A549 (cell line): ENCODE data around the gene NEK7.

ENCODE experiments used
- BHLHE40 ChIP-seq: IDR thresholded peaks from 2 replicates; pipeline ENCODE4 v1.6.1; 2012; ENCODE audit warnings: low read depth, low read length, inconsistent platforms
- CBX8 ChIP-seq: fragments of 200-600 bp; sonication (generic); IDR thresholded peaks from 2 replicates; pipeline ENCODE4 v1.6.1; 2016
- CEBPB ChIP-seq, 2 experiments: fragments of >200 bp in 1 of 2; sonication (Bioruptor Twin) in 1 of 2; formaldehyde crosslinking in 1 of 2; IDR thresholded peaks; 2 replicates each; pipeline ENCODE4 v1.6.1; 2012 to 2016
- CHD2 ChIP-seq: fragments of 150-350 bp; IDR thresholded peaks from 2 replicates; pipeline ENCODE4 v1.6.1; 2014; ENCODE audit warnings: low read length; ENCODE audit not compliant: partially characterized antibody
- EP300 ChIP-seq, 2 experiments: fragments of >200 bp; sonication (Bioruptor Twin); formaldehyde crosslinking; IDR thresholded peaks; 2 replicates in 1 of 2; 3 replicates in 1 of 2; pipeline ENCODE4 v1.6.1; 2016 to 2017
- MAFK ChIP-seq: fragments of 450-650 bp; IDR thresholded peaks from 2 replicates; pipeline ENCODE4 v1.6.1; 2014; ENCODE audit not compliant: partially characterized antibody
- POLR2A ChIP-seq: IDR thresholded peaks from 2 replicates; pipeline ENCODE4 v1.6.1; 2012; ENCODE audit warnings: mild to moderate bottlenecking, low read length
- RAD21 ChIP-seq, 2 experiments: fragments of >200 bp in 1 of 2; sonication (Bioruptor Twin) in 1 of 2; formaldehyde crosslinking in 1 of 2; IDR thresholded peaks in 1 of 2; conservative IDR thresholded peaks in 1 of 2; 2 replicates in 1 of 2; 3 replicates in 1 of 2; pipeline ENCODE4 v1.6.1; 2012 to 2018; ENCODE audit warnings: inconsistent platforms in 1 of 2
- TF ChIP-seq, protein P1 (sequence below): fragments of >200 bp; sonication (Bioruptor Twin); formaldehyde crosslinking; IDR thresholded peaks from 3 replicates; pipeline ENCODE4 v1.5.1; 2016
- TF ChIP-seq, protein P2 (sequence below): fragments of 450-650 bp; IDR thresholded peaks from 2 replicates; pipeline ENCODE4 v1.6.1; 2014; ENCODE audit warnings: antibody characterized with exemption
- TF ChIP-seq, protein P3 (sequence below): fragments of 200-600 bp; sonication (generic); IDR thresholded peaks from 2 replicates; pipeline ENCODE4 v1.6.1; 2016; ENCODE audit warnings: antibody characterized with exemption, mild to moderate bottlenecking, moderate library complexity

DNA sequence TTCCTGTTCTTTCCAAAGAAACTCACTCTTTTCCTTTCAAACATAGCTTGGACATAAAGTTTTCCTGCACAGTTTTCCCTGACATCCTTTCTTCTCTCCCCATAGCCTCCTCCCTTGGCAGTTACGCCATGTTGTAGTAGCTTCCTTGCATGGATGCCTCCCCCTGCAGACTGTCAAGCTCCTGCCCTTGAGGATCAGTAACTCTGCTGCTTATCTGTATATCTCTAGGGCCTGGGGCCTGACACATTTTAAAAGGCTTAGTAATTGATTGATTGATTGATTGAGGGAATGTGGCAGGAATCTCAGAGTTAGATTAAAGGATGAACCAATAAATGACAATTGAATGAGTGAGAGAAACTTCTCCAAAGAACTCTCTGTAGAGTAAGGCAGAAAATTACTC lies 143.7 kb downstream of the NEK7 start:
- TF ChIP-seq, protein P1, sequence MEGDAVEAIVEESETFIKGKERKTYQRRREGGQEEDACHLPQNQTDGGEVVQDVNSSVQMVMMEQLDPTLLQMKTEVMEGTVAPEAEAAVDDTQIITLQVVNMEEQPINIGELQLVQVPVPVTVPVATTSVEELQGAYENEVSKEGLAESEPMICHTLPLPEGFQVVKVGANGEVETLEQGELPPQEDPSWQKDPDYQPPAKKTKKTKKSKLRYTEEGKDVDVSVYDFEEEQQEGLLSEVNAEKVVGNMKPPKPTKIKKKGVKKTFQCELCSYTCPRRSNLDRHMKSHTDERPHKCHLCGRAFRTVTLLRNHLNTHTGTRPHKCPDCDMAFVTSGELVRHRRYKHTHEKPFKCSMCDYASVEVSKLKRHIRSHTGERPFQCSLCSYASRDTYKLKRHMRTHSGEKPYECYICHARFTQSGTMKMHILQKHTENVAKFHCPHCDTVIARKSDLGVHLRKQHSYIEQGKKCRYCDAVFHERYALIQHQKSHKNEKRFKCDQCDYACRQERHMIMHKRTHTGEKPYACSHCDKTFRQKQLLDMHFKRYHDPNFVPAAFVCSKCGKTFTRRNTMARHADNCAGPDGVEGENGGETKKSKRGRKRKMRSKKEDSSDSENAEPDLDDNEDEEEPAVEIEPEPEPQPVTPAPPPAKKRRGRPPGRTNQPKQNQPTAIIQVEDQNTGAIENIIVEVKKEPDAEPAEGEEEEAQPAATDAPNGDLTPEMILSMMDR: no peak
- TF ChIP-seq CEBPB (IDR thresholded peaks at IDR 0.05) (no peak), CHD2 (no peak), POLR2A (no peak), CBX8 (no peak), BHLHE40 (no peak), MAFK (no peak), EP300 (IDR thresholded peaks at IDR 0.05) (no peak), RAD21 (conservative IDR thresholded peaks at IDR 0.05 in 1 of 2, IDR thresholded peaks at IDR 0.05 in 1 of 2) (no peak)
- TF ChIP-seq, protein P2, sequence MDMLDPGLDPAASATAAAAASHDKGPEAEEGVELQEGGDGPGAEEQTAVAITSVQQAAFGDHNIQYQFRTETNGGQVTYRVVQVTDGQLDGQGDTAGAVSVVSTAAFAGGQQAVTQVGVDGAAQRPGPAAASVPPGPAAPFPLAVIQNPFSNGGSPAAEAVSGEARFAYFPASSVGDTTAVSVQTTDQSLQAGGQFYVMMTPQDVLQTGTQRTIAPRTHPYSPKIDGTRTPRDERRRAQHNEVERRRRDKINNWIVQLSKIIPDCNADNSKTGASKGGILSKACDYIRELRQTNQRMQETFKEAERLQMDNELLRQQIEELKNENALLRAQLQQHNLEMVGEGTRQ: no peak
- TF ChIP-seq, protein P3, sequence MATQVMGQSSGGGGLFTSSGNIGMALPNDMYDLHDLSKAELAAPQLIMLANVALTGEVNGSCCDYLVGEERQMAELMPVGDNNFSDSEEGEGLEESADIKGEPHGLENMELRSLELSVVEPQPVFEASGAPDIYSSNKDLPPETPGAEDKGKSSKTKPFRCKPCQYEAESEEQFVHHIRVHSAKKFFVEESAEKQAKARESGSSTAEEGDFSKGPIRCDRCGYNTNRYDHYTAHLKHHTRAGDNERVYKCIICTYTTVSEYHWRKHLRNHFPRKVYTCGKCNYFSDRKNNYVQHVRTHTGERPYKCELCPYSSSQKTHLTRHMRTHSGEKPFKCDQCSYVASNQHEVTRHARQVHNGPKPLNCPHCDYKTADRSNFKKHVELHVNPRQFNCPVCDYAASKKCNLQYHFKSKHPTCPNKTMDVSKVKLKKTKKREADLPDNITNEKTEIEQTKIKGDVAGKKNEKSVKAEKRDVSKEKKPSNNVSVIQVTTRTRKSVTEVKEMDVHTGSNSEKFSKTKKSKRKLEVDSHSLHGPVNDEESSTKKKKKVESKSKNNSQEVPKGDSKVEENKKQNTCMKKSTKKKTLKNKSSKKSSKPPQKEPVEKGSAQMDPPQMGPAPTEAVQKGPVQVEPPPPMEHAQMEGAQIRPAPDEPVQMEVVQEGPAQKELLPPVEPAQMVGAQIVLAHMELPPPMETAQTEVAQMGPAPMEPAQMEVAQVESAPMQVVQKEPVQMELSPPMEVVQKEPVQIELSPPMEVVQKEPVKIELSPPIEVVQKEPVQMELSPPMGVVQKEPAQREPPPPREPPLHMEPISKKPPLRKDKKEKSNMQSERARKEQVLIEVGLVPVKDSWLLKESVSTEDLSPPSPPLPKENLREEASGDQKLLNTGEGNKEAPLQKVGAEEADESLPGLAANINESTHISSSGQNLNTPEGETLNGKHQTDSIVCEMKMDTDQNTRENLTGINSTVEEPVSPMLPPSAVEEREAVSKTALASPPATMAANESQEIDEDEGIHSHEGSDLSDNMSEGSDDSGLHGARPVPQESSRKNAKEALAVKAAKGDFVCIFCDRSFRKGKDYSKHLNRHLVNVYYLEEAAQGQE: no peak
